Spinal cord (tissue), 10 donors: ENCODE results near the gene HLF. TPM values are rescaled to one million over a fixed set of nuclear protein-coding genes. Genes with fewer than 3 reads are reported as not detected.

ENCODE experiments used
- DNase-seq, 6 donors: peaks; one replicate each; pipeline versions ENCODE4 v3.0.0 to v3.0.0-alpha.2; 2013 to 2015; ENCODE audit warnings: low spot score in 6 of 6, low read depth in 4 of 6
- H3K27ac ChIP-seq: one replicate; pipeline ENCODE4 v1.5.1; 2013; ENCODE audit warnings: low read depth, low read length, control low read depth
- H3K27me3 ChIP-seq: one replicate; pipeline ENCODE4 v1.6.1; 2013; ENCODE audit warnings: low read length; ENCODE audit not compliant: control insufficient read depth, insufficient read depth
- H3K36me3 ChIP-seq: one replicate; pipeline ENCODE4 v1.6.1; 2013; ENCODE audit warnings: low read length; ENCODE audit not compliant: control insufficient read depth, insufficient read depth
- H3K4me1 ChIP-seq: one replicate; pipeline ENCODE4 v1.6.1; 2013; ENCODE audit warnings: low read length; ENCODE audit not compliant: control insufficient read depth, insufficient read depth
- H3K4me3 ChIP-seq: one replicate; pipeline ENCODE4 v1.5.1; 2013; ENCODE audit warnings: low read depth, low read length, control low read depth
- H3K9me3 ChIP-seq: one replicate; pipeline ENCODE4 v1.6.1; 2013; ENCODE audit warnings: low read length; ENCODE audit not compliant: control insufficient read depth, insufficient read depth
- WGBS: methylation state at CpG from one replicate; pipeline ENCODE4 v1.1.5; 2013; ENCODE audit warnings: missing lambda C conversion rate; ENCODE audit not compliant: insufficient coverage; 5-methylcytosine and 5-hydroxymethylcytosine counted together
- polyA plus RNA-seq, 2 donors: library from polyadenylated mRNA; unstranded; fragments of 120-200 nt; gene quantifications; one replicate each; pipeline ENCODE4 v1.2.1, GENCODE V29; 2013; ENCODE audit not compliant: insufficient read length in 2 of 2
- total RNA-seq, 2 donors: library from RNA; depleted of rRNA in 1 of 2; stranded (reverse); fragments of 120-200 nt in 1 of 2; fragments of >200 nt in 1 of 2; gene quantifications; one replicate each; pipeline versions ENCODE4 v1.2.3 to v1.2.4, GENCODE V29; 2013 to 2014
- donor health status: healthy.

Gene HLF
- total and polyA plus RNA-seq, 4 donors = 8.1 to 127 (median 31.6) TPM

- Histone ChIP-seq H3K4me1 (no peaks in the 10 kb centered on the region), H3K27me3 (no peaks in the 10 kb centered on the region), H3K4me3 (no peak overlapping the region), H3K36me3 (no peaks in the 10 kb centered on the region), H3K27ac (no peak overlapping the region), H3K9me3 (no peaks in the 10 kb centered on the region)
- no CpG with 5 or more reads among the region's 3 CpGs for WGBS
- DNase-seq = no peak
Measured at GRCh38 chr17:55245986-55246385, 18.8 kb upstream of the HLF start.

- WGBS = no CpG with 5 or more reads among the region's 1 CpG
- Histone ChIP-seq H3K4me3 (no peak overlapping the region), H3K9me3 (no peaks in the 10 kb centered on the region), H3K27ac (no peak overlapping the region), H3K36me3 (no peaks in the 10 kb centered on the region), H3K4me1 (no peaks in the 10 kb centered on the region), H3K27me3 (no peaks in the 10 kb centered on the region)
- DNase-seq = no peak
Measured at GRCh38 chr17:55246583-55246982, 18.2 kb upstream of the HLF start.

- no peak for DNase-seq
- no CpG with 5 or more reads among the region's 2 CpGs for WGBS
- Histone ChIP-seq H3K36me3 (no peaks in the 10 kb centered on the region), H3K27ac (no peak overlapping the region), H3K4me3 (no peak overlapping the region), H3K27me3 (no peaks in the 10 kb centered on the region), H3K4me1 (no peaks in the 10 kb centered on the region), H3K9me3 (no peaks in the 10 kb centered on the region)
Measured at GRCh38 chr17:55248077-55248476, 16.7 kb upstream of the HLF start.

DNA sequence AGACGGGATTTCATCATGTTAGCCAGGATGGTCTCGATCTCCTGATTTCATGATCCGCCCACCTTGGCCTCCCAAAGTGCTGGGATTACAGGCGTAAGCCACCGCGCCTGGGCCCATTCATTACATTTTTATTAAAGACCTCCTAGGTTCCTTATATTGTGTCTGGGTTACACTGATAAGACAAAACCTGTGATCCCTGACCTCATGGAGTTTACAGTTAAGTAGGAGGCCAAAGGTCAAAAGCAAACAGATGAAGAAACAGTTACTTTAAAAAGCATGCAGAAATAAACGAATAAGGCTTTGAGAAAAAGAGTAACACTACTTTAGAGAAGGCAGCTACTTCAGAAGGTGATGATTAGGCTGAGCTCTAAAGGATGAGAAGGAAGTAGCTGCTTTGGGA is 14.9 kb upstream of the HLF start:
- DNase-seq = no peak
- H3K27me3 ChIP-seq = no peaks in the 10 kb centered on the region
- no peak overlapping the region for H3K4me3 ChIP-seq
- no peaks in the 10 kb centered on the region for H3K36me3 ChIP-seq
- no peaks in the 10 kb centered on the region for H3K9me3 ChIP-seq
- WGBS = 93% methylated on average over 2 of the region's 7 CpGs
- no peak overlapping the region for H3K27ac ChIP-seq
- no peaks in the 10 kb centered on the region for H3K4me1 ChIP-seq

GRCh38 chr17:55254375-55254774 is 10.4 kb upstream of the HLF start:
- Histone ChIP-seq H3K4me3 (no peak overlapping the region), H3K27me3 (no peaks in the 10 kb centered on the region), H3K27ac (no peak overlapping the region), H3K4me1 (no peaks in the 10 kb centered on the region), H3K9me3 (no peaks in the 10 kb centered on the region), H3K36me3 (no peaks in the 10 kb centered on the region)
- 79% methylated on average over 3 of the region's 6 CpGs for WGBS
- DNase-seq = no peak

DNA sequence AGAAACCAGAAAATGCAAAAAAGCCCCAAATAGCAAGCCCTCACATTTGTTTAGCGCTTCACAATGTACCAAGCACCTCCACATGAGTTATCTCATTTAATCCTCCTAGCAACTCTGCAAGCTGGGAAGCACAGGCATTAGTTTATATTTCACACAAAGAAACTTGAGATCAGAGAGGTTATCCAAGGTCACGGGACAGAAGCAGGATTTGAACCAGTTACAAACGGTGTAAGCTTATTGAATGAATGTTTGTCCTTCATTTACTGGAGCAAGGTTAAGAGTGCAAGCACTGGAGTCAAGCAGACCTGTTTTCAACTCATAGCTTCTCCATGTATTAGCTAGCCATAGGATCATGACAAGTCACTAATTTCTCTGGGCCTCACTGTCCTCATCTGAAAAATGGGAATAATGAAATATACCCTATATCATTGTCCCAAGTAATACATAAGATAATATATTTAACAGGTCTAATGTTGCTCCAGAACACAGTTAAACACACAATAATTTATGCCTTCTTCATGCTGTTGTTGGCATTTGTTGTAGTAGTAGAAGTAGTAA is 6.1 kb upstream of the HLF start:
- peaks cover 2% of the 10 kb centered on the region for H3K9me3 ChIP-seq
- DNase-seq = no peak
- WGBS = 100% methylated on average over 1 of the region's 3 CpGs

DNA sequence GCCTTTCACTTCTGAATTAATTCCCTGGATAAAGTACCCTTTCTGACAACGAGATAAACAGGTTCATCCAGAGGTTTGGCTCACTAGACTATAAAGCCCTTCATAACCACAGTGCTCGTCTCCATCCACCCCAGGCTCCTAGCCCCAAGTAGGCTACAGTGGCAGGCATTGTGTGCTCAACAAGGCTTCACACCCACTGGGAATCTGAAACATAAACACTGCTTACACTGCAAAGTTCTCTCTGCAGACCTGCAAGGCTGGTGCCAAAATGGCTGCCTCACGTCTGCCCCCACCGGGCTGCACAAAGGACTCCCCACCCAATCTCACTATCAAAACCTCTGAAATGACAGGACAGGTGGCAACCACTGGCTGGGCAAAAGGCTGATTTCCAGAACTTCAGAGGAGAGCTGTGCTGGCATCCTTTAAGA is 5.1 kb upstream of the HLF start:
- 54% methylated on average over 4 of the region's 4 CpGs for WGBS
- Histone ChIP-seq H3K9me3 (peaks cover 2% of the 10 kb centered on the region), H3K4me1 (peaks cover 13% of the 10 kb centered on the region), H3K4me3 (no peak overlapping the region), H3K27ac (no peak overlapping the region), H3K36me3 (no peaks in the 10 kb centered on the region), H3K27me3 (peaks cover 32% of the 10 kb centered on the region)
- DNase-seq = no peak

More for the DNA sequence above, 6.1 kb upstream of the HLF start:
- Histone ChIP-seq H3K36me3 (no peaks in the 10 kb centered on the region), H3K27me3 (peaks cover 22% of the 10 kb centered on the region), H3K4me1 (peaks cover 3% of the 10 kb centered on the region), H3K27ac (no peak overlapping the region), H3K4me3 (no peak overlapping the region)

- Histone ChIP-seq H3K27ac (no peak overlapping the region), H3K4me1 (peaks cover 26% of the 10 kb centered on the region), H3K4me3 (no peak overlapping the region), H3K9me3 (peaks cover 2% of the 10 kb centered on the region), H3K36me3 (no peaks in the 10 kb centered on the region), H3K27me3 (peaks cover 36% of the 10 kb centered on the region)
- 100% methylated on average over 1 of the region's 2 CpGs for WGBS
- DNase-seq = no peak
Measured at GRCh38 chr17:55261311-55261710, 3.4 kb upstream of the HLF start.

DNA sequence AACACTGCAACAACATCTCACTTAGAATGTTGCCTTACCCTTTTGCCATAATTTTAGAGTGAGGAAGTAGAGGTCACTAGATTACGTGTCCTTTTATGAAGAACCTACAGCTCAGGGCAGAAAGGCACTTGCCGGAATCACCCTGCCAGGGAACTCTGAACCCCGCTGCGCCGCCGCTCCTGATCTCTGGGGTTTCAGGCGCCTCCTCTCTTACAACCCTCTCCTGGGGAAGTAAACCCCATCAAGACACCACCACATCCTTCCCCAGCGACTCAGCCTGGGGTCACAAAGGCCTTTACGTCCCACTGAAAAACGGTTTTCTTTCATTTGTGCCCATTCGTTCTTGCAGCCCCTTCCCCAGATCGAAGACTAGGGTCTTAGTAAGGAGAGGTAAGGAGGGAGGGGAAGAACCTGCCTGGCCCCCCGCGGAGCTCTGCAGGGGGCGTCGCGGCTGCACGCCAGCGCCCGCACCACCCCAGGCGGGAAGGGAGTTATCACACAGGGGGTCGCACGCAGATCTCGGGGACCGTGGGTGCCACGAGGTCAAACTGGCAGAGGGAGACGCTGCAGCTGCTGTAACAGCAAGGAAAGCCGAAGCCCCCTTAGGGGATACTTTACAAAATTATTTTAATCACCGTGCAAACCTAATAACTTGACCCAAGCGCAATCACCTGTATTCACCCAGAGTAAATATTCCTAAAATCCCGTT is 1.0 kb upstream of the HLF start:
- Histone ChIP-seq H3K27me3 (peaks cover 38% of the 10 kb centered on the region), H3K27ac (no peak overlapping the region), H3K36me3 (no peaks in the 10 kb centered on the region), H3K4me1 (peaks cover 28% of the 10 kb centered on the region), H3K9me3 (peaks cover 2% of the 10 kb centered on the region), H3K4me3 (peak overlapping the region; percentile 32)
- WGBS = 5% methylated on average over 26 of the region's 31 CpGs
- DNase-seq = no peak

DNA sequence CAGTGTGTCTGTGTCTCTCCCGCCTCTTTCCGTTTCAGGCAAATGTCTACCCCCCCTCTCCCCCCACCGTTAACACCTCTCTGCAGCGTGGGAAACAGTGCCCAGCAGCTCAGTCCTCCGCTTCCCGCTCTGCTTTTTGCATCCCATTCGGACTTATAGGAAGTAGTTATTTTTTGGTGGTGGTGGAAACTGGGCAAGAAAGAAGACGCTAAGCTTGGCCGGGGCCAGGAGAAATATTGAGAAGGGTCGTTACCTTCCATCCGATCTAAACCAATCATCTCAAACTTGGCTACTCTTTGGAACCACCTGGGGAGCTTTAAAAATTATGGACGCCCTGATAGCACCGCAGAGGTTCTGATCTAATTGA is 499 bp upstream of the HLF start:
- Histone ChIP-seq H3K4me3 (peak overlapping the region; percentile 32), H3K36me3 (no peaks in the 10 kb centered on the region), H3K27ac (no peak overlapping the region), H3K9me3 (peaks cover 2% of the 10 kb centered on the region), H3K27me3 (peaks cover 38% of the 10 kb centered on the region), H3K4me1 (peaks cover 28% of the 10 kb centered on the region)
- no peak for DNase-seq
- whole genome bisulfite sequencing = 4% methylated on average over 3 of the region's 13 CpGs
